HG03571 (cell line): ENCODE results near the gene LAMA3.

ENCODE experiments used
- ATAC-seq: cut with Tn5 transposase; IDR thresholded peaks from one replicate; pipeline ENCODE4 v1.9.1; 2021; ENCODE audit not compliant: unreplicated experiment

The LAMA3 gene, protein sequence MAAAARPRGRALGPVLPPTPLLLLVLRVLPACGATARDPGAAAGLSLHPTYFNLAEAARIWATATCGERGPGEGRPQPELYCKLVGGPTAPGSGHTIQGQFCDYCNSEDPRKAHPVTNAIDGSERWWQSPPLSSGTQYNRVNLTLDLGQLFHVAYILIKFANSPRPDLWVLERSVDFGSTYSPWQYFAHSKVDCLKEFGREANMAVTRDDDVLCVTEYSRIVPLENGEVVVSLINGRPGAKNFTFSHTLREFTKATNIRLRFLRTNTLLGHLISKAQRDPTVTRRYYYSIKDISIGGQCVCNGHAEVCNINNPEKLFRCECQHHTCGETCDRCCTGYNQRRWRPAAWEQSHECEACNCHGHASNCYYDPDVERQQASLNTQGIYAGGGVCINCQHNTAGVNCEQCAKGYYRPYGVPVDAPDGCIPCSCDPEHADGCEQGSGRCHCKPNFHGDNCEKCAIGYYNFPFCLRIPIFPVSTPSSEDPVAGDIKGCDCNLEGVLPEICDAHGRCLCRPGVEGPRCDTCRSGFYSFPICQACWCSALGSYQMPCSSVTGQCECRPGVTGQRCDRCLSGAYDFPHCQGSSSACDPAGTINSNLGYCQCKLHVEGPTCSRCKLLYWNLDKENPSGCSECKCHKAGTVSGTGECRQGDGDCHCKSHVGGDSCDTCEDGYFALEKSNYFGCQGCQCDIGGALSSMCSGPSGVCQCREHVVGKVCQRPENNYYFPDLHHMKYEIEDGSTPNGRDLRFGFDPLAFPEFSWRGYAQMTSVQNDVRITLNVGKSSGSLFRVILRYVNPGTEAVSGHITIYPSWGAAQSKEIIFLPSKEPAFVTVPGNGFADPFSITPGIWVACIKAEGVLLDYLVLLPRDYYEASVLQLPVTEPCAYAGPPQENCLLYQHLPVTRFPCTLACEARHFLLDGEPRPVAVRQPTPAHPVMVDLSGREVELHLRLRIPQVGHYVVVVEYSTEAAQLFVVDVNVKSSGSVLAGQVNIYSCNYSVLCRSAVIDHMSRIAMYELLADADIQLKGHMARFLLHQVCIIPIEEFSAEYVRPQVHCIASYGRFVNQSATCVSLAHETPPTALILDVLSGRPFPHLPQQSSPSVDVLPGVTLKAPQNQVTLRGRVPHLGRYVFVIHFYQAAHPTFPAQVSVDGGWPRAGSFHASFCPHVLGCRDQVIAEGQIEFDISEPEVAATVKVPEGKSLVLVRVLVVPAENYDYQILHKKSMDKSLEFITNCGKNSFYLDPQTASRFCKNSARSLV (N-terminal part only)

DNA sequence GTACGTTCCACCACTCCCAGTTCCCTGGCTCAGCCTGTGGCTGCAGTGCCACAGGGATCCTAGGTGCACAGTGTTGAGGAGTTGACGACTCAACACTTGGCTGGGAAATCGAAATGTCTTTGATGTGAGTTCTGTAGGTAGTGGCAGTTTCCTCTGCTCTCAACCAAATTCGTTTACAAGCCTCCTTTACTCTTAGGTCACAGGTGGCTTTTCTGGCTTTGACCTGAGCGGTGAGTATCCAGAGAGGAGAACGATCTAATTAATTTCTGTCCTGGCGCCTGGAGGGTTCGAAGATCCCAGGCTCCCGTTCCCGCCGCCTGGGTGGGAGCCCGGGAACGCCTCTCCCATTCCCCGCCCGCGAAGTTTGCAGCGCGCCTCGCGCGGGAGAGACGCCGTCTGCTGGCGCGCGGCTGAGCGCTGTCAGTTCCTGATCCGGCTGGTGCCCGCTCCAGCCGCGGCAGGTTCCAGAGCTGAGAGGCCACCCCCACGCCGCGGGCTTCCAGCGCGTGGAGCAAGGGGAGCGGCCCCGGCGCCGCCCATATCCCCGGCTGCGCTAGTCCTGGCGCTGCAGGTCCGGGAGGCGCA lies at the start of gene LAMA3:
Gene LAMA3 (plus strand): TSS at position 423 of the 585 bp plus-strand sequence. CDS start 231 bp downstream, outside the sequence.
- ATAC-seq: no peak

DNA sequence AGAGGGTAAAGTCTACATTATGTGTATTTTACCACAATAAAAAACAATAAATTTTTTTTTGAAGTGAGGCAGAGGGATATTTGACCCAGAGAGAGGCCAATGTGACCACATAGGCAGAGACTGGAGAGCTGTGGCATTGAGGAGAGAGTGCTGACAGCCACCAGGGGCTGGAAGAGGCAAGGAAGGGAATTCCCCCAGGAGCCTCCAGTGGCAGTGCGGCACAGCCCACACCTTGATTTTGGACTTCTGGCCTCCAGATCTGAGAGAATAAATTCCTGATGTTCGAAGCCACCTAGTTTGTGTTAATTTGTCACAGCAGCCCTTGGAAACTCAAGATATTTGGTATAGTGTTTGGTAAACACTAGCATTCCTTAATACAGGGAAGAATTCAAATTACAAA lies 49.2 kb upstream of the LAMA3 start:
- no peak for ATAC-seq

DNA sequence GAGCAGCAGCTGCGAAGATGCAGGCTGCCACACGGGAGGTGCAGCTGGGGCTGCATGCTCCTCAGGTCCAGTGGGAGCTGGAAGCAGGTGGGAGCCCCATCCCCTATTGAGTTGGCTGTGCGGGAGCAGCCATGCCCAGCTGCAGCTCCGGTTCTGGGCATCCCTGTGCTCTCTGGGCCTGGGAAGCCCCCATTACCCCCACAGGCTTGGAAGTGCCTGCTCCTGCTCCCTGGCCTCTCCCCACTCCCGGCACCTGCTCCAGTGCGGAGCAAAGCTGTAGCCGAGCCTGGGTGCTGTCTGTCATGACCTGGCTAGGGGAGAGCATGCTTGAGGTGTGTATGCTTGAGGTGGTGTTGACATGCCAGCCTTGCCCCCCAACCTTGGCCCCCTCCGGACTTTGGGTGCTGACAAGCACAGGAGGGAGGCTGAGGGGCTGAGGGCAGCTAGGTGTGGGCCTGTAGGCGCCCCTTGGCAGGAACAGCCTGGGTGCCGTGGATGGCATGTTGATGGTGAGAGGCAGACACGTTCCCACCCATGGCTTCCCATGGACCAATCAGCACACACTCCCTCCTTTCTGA lies 48.0 kb upstream of the LAMA3 start:
- ATAC-seq: no peak

DNA sequence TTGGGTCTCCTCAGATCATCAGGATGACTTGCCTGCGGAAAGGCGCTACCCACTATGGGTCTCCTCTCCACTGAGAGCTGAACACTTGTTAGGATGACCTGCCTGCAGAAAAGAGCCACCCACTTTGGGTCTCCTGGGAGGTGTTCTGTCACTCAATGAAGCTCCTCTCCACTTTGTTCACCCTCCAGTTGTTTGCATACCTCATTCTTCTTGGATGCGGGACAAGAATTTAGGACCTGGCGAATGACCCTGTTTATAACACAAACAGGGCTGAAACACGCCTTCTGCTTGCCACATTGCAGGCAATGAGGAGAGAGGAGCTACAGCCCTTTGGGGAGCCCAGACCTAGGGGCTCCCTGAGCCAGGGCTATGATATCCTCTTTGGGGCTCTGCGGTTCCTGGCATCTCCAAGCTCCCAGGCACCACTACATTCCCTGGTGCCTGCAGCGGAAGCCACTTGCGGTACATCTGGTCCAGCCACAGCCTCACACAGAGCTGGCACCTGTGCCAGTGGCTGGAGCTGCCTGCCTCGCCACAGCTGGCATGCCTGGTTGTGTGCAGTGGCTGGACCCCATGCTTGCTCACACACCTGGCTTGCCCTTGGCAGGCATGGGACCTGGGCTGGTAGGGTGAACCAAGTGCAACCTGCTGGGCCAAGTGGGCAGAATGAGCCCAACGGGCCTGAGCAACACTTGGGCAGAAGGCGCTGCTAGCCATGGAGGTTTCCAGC lies 47.2 kb upstream of the LAMA3 start:
- no peak for ATAC-seq

DNA sequence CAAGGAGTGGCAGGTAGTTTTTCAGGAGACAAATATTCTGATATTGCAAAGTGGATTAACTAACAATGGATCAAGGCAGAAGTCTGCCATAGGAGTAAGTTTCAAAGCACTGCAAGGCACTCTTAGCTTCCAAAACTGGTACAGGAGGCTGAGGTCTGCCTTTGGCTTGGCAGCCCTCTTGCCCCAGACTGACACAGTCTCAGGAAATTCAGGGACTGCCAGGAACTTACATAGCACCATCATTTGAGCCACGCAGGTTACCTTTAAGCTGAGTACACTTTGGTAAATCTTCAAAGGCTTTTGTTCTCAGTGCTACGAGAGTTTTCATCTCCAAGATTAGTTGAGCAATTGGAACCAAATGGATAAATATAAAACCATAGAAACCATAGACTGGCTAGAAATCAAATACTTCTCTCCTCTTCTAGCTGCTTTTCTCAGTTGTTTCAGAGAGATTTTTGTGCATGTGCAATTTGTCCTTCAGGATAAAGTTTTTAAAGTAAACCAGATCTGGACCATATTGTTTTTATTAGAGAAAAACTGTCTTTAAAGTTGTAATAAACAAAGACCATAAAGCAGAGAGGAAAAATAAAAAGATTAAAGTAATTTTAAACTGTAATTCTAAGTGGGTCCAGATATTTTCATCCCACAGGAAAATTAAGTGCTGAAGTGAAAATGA lies 45.3 kb upstream of the LAMA3 start:
- ATAC-seq: no peak

DNA sequence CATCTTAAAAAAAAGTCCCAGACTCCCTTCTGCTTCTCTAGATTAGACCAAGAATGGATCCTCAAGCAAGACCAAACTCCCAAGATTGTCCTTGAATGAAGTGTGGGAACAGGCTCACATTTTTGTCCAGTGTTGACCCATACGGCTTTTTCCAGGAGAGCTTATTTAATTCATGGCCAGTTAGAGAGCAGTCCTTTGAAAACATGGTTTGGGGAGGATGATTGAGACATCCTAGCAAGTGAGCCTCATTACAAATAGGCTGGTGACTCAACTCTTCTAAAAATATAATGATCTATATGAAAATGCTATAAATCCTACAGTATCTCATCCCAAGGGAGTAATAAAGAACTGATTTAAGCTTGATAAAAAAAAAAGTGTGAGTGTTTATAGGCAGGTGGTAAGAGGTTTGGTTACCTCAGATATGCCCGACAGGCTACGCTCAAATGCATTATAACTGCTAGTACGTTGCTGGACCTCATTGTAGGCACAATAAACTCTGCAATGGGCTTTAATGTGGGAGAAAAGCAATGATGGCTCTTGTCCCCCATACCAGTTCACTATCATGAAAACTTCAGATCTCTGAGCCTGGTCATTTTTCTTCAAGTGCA lies 43.6 kb upstream of the LAMA3 start:
- no peak for ATAC-seq

DNA sequence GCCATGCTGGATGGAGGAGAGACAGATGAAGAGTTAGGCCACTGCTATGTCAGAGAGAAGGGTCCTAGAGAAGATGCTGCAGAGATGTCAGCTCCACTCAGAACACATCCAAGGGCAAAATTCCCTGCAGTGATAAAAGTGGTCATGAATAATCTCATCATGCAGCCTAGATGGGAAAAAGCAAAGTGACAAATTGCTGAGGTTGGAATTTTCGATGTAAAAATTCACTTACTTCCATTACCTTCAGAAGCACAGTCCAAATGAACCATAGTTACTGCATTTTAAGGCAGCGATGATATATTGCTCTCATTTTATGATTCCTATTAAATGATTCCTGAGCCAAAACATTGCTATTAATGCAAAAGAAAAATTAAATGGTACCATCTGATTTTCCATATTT lies 43.0 kb upstream of the LAMA3 start:
- no peak for ATAC-seq

DNA sequence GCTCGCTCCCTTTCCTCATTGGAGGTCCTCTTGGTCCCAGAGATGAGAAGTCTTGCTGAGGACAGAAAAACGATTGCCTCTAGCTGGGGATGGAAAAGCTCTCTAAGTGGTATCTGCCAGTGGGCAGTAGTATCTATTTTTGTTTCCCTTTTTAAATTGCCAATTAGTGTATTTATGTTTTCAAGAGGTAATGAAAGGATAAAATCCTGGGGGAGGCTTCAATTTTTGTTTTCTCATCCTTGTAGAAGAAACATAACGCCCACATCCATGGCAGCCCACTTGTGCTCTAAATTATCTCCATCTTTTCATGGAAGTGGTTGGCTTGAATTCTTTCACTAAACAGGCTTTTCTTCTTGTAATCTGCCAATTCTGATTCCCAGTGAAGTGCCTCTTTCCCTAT lies 40.8 kb upstream of the LAMA3 start:
- ATAC-seq: no peak

DNA sequence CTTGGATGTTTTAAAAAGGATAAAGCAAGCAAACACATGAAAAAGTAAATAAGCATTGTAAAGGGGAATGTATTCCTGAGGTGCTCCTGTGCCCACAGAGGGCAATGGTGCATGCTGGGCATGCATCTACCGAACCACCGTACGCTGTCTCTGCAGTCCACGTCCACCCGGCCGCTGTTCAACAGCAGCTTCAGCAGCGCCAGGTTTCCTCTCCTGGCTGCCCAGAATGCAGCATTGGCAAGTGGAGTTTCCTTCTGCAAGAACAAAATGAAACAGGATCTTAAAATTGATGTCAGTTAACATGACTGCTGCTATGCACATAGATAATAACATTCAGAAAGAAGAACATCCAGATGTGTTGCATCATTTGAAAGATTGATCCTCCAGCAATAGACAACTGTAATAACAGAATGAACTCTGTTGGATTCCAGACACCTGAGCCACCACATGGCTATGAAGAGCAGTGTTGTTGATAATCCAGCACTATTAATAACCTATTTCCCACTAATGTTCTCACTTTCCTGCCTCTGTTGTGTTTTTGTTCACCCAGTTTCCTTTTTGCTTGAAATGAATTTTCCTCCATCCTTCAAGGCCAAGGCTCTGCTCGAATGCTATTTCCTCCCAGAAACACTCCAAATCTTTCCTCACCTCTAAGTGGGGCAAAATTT lies 40.2 kb upstream of the LAMA3 start:
- no peak for ATAC-seq

DNA sequence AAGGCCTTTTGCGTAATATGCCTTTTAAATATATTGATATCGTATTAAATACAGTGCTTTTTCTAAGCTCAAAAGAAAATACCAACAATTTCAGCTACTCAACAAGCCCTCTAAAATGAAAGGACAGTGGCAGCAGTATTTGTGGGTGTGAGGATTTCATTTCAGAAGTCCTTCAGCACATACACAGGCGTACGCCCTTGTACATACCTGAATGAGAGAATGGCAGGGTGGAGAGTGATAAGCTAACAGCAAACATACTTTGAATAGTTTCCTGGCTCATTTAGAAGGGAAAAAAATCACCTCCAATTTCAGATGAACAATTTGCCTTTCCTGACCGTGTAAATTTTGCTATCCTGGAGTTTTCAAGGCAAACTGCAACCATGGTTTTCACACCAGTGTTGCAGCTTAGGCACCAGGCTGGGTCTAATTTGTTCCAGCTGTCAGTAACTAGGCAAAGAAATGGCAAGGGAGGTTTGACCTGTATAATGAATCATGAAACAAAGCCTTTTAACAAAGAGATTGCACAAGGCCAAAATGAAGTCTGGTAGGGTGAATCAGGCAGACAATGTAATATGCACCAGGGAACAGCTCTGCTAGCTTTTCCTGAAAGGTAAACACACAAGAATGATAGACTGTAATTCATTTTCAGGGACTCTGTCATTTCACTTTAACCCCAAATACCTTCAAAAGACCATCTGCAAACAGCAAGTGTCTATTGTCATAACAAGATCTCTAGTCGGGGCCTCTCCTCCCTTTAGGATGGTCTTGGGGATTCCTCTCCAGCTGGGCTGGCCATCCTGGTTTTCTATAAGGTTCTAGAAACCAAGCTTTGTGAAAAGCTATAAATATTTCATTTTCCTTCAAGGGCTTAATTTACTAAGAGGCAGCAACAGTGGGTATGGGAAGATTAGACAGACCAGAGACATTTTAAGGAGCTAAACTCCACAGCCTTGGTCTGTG lies 38.0 kb upstream of the LAMA3 start:
- ATAC-seq: no peak

DNA sequence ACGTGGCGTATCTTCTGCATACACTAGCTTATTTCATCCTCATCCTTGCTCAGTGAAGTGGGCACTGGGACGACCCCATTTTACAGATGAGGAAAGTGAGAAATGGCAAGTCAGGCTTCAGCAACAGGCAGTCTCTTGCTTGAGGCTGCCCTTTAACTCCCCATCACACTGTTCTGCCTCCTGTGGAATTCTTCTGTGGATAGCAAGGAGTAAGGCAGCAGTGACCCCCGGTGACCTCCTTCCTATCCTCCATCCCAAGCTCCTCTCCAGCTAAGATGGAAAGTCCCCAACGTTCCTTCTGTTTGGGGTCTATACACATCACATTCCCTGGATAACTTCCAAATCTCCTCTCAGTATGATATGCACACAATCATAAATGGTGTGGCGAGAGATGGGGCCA lies 37.0 kb upstream of the LAMA3 start:
- no peak for ATAC-seq

DNA sequence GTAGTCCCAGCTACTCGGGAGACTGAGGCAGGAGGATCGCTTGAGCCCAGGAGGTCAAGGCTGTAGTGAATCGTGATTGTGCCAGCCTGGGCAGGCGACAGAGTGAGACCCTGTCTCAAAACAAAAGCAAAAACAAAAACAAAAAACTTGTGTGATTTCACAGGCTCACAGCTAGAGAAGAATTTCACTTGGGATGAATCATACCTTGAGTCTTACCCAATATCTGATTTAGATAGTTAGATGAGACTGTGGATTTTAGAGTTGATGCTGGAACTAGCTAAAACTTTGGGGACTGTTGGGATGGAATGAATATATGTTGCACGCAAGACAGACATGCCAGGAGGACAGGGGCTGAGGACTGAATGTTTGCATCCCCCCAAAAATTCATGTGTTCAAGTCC lies 31.0 kb upstream of the LAMA3 start:
- ATAC-seq: no peak

DNA sequence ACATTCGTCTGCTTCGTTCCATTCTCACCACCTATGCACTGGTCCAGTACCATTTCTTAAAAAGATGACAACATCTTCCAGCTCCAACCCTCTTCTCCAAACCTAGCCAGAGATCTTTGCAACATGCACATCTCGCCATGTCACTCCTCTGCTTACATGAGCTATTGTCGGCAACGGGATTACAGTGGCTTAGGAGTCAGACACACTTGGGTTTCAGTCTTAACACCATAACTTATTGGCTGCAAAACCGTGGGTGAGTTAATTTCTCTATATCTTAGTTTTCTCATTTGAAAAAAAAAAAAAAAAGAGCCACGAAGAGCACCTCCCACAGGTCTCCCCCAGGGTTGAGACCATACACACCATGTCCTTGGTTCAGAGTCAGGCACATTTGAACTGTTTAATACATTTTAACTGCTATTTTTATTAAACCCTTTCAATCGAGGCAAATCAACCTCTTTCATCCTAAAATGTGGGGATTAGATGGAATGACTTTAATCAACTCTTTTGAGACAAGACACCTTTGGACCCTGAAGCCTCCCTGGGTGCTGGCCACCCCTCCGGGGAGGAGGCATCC lies 27.4 kb upstream of the LAMA3 start:
- ATAC-seq: no peak

DNA sequence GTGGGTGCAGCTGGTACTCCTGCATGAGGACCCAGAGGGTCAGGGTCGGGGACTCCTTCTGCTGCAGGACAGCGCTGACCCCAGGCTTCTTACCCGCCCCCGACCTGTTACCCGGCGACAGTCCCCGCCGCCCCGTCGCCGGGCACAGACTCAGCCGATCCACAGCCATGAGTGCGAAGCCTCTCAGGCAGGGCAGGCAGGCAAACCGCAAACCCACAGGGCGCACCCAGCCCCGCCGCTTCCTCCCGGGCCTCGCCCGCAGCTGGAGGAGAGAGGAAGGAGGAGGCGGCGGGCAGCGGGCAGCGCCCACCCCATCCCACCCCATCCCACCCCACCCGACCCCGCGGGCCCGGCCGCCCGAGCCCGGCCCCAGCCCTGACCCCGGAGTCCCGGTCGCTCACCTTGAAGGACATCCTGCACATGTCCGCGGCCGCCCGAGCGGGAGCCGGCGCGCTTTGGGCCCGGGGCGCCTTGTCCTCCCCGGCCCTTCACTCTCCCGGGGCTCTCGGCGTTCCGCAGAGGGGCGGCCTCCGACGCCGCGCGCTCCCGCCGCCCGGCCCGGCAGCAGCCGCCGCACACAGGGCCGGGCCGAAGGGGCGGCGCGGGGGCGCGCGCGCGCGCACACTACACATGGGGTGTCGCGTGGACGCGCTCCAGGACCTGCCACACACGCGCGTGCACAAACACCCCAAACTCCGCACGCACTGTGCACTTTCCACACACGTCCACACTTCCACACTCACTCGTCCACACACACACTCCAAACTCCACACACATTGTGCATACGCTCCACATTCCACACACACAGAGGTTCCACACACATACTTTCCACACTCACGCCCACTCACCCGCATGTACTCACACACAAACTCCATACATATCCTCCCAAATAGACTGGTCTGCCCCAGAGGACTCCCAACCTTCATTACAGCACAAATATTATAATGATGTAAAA lies 26.7 kb upstream of the LAMA3 start, which contains the start of gene ANKRD29:
Gene ANKRD29 (minus strand): TSS at position 603 of the 955 bp plus-strand sequence. CDS start 181 bp downstream, at position 422.
- no peak for ATAC-seq

DNA sequence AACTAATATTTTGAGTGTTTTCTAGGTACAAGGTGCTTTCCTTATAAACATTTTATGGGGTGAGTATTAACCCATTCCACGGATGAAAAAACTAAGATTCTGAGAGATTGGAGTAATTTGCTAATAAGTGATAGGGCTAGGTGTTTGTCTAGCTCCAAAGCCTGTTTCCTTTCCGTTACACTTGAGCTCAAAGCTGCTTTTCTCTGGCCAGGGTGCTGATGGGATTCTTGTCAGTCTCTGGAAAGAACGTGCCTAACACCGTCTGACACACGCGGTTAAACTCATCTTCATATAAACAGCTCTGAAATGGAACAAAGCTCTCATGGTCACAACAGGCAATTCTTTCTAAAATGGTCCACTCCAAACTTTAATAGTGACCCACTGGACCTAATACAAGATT lies 24.6 kb upstream of the LAMA3 start:
- ATAC-seq: no peak

DNA sequence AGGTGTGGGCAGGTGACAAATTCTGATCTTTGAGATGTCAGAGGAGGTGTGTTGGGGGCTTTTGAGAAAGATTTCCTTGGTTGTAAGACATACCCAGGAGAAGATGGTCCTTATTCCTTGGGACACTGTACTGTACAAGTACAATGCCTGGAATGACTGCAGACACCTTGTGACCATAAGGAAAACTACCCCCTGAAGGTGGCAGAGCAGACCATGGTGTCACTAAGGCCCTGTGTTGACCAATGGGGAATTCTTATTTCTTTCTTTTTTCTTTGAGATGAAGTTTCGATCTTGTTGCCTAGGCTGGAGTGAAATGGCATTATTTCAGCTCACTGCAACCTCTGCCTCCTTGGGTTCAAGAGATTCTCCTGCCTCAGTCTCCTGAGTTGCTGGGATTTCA lies 22.1 kb upstream of the LAMA3 start:
- no peak for ATAC-seq
